Adrenal gland (tissue), 12 donors: ENCODE measurements around the gene TLK1. TPM values are rescaled to one million over a fixed set of nuclear protein-coding genes. Genes with fewer than 3 reads are reported as not detected.

ENCODE experiments used
- DNase-seq, 7 donors: peaks; one replicate each; pipeline ENCODE4 v3.0.0-alpha.2; 2019 to 2020
- H3K27ac ChIP-seq, 5 donors: fragments of 200-600 bp; sonication (generic) in 4 of 5; 1 replicate in 3 of 5; 2 replicates in 2 of 5; pipeline versions ENCODE4 v1.5.1 to v1.8.0; 2016 to 2020; ENCODE audit warnings: mild to moderate bottlenecking in 1 of 5
- H3K27me3 ChIP-seq: fragments of 200-600 bp; 2 replicates; pipeline ENCODE4 v1.8.0; 2021
- H3K36me3 ChIP-seq, 2 donors: fragments of 200-600 bp; replicated peaks in 1 of 2; 1 replicate in 1 of 2; 2 replicates in 1 of 2; pipeline versions ENCODE4 v1.5.1 to v1.8.0; 2018 to 2022
- H3K4me1 ChIP-seq, 2 donors: fragments of 200-600 bp; replicated peaks in 1 of 2; 1 replicate in 1 of 2; 2 replicates in 1 of 2; pipeline versions ENCODE4 v1.5.1 to v1.8.0; 2018 to 2021
- H3K4me3 ChIP-seq, 4 donors: fragments of 200-600 bp; sonication (generic) in 3 of 4; one replicate each; pipeline ENCODE4 v1.5.1; 2016 to 2018
- H3K9me3 ChIP-seq, 3 donors: fragments of 200-600 bp; sonication (generic) in 1 of 3; replicated peaks in 1 of 3; 1 replicate in 2 of 3; 2 replicates in 1 of 3; pipeline versions ENCODE4 v1.5.1 to v1.8.0; 2016 to 2021
- CTCF ChIP-seq, 6 experiments: fragments of 450-650 bp in 4 of 6; fragments of 200-600 bp in 2 of 6; sonication (generic) in 1 of 6; IDR thresholded peaks; 1 replicate in 5 of 6; 2 replicates in 1 of 6; pipeline versions ENCODE4 v1.5.1 to v1.8.0; 2016 to 2021; ENCODE audit warnings: antibody characterized with exemption in 6 of 6, mild to moderate bottlenecking in 2 of 6, moderate library complexity in 1 of 6
- POLR2A ChIP-seq, 2 donors: fragments of 450-650 bp; IDR thresholded peaks; one replicate each; pipeline ENCODE4 v1.6.1; 2017; ENCODE audit warnings: antibody characterized with exemption in 2 of 2, mild to moderate bottlenecking in 2 of 2, moderate library complexity in 1 of 2
- WGBS, 4 donors: extraction: QIAGEN DNeasy Blood & Tissue Kit in 2 of 4; methylation state at CpG; one replicate each; pipeline versions ENCODE4 v1.1.5 to v1.1.7; 2013 to 2017; 5-methylcytosine and 5-hydroxymethylcytosine counted together
- intact Hi-C, 2 donors: fragments of 100-400 bp; cut with DNase I; formaldehyde crosslinking; loops; one replicate each; pipeline versions ENCODE4 v1.14.1 to v1.15.0; 2022 to 2023
- polyA plus RNA-seq, 3 donors: library from polyadenylated mRNA; stranded (reverse); fragments of 200-250 nt in 2 of 3; fragments of 350-450 nt in 1 of 3; fragmentation: Illumina TruSeq in 1 of 3; extraction: RNeasy Lipid Tissue Mini Kit (QIAGEN cat#74804) in 1 of 3; gene quantifications; one replicate each; pipeline ENCODE4 v1.2.3, GENCODE V29; 2013 to 2014
- total RNA-seq, 9 donors: library from RNA; depleted of rRNA in 4 of 9; stranded (reverse); fragments of >200 nt in 4 of 9; fragments of 120-200 nt in 1 of 9; fragmentation: NEBNext Ultra II Directional in 1 of 9; extraction: Animal tissue kit (Norgen Biotek cat#: 25700) in 1 of 9; gene quantifications; one replicate each; pipeline versions ENCODE4 v1.1.0 to v1.2.4, GENCODE V29; 2013 to 2023
- donor health status: healthy with polysubstance abuse.
- donor health status: Bipolar disorder and iron deficiency.
- donor health status: DM: yes; HTN: yes; CAD: no.
- donor health status: DM: no; HTN: no; CAD: no.
- donor health status: DM: no; HTN: no; CAD: no.
- donor health status: DM: yes; HTN: yes; CAD: no.

The TLK1 gene
- total and polyA plus RNA-seq, 12 donors = 16.5 to 84.0 (median 47.3) TPM

- TF ChIP-seq CTCF (IDR thresholded peaks at IDR 0.05) (no peak), POLR2A (IDR thresholded peaks at IDR 0.05) (no peak)
- 95 to 98% (median 97%) methylated on average over 1 of the region's 1 CpG for WGBS, 4 donors
- intact Hi-C loops = no loop called here
These were observed 56.3 kb downstream of the TLK1 start for GRCh38 chr2:171104379-171104778.

GRCh38 chr2:171102802-171103201, 57.9 kb downstream of the TLK1 start:
- intact Hi-C loops = no loop called here
- no peak overlapping the region for H3K27ac ChIP-seq
- WGBS, 4 donors = 65 to 80% (median 73%) methylated on average over 4 of the region's 4 CpGs
- no peaks in the 10 kb centered on the region for H3K27me3 ChIP-seq
- H3K9me3 ChIP-seq = peaks cover 0 to 14% (median 0%) of the 10 kb centered on the region in 3 donors
- TF ChIP-seq POLR2A (IDR thresholded peaks at IDR 0.05) (no peak), CTCF (IDR thresholded peaks at IDR 0.05) (no peak)
- no peaks in the 10 kb centered on the region for H3K4me1 ChIP-seq
- no peak for DNase-seq
- H3K36me3 ChIP-seq = no peaks in the 10 kb centered on the region
- no peak overlapping the region for H3K4me3 ChIP-seq

More at GRCh38 chr2:171104379-171104778, 56.3 kb downstream of the TLK1 start:
- Histone ChIP-seq H3K4me3 (no peak overlapping the region), H3K27me3 (no peaks in the 10 kb centered on the region), H3K4me1 (no peaks in the 10 kb centered on the region), H3K36me3 (no peaks in the 10 kb centered on the region), H3K9me3 (peaks cover 0 to 3% (median 0%) of the 10 kb centered on the region in 3 donors), H3K27ac (no peak overlapping the region)
- DNase-seq = no peak

- no peak for TF ChIP-seq POLR2A (IDR thresholded peaks at IDR 0.05)
- no peak for TF ChIP-seq CTCF (IDR thresholded peaks at IDR 0.05)
- no peaks in the 10 kb centered on the region for H3K27me3 ChIP-seq
- no peak overlapping the region for H3K4me3 ChIP-seq
- no peaks in the 10 kb centered on the region for H3K4me1 ChIP-seq
- H3K27ac ChIP-seq = no peak overlapping the region
- H3K9me3 ChIP-seq = peaks cover 0 to 14% (median 0%) of the 10 kb centered on the region in 3 donors
- no peak for DNase-seq
- WGBS, 4 donors = 51 to 58% (median 55%) methylated on average over 3 of the region's 3 CpGs
- intact Hi-C loops = no loop called here
- H3K36me3 ChIP-seq = no peaks in the 10 kb centered on the region
These were observed 60.3 kb downstream of the TLK1 start for GRCh38 chr2:171100370-171100769.

GRCh38 chr2:171098607-171099006, 62.1 kb downstream of the TLK1 start:
- Histone ChIP-seq H3K4me3 (no peak overlapping the region), H3K27me3 (no peaks in the 10 kb centered on the region), H3K9me3 (peaks cover 0 to 14% (median 0%) of the 10 kb centered on the region in 3 donors), H3K36me3 (no peaks in the 10 kb centered on the region), H3K4me1 (no peaks in the 10 kb centered on the region), H3K27ac (no peak overlapping the region)
- no peak for TF ChIP-seq CTCF (IDR thresholded peaks at IDR 0.05)
- no peak for TF ChIP-seq POLR2A (IDR thresholded peaks at IDR 0.05)
- intact Hi-C loops = loop anchor here in 1 of 2 donors (10.0 kb wide), 1 partner anchor 46 kb away; no protein-coding TSS in a partner anchor
- no peak for DNase-seq
